ENCODE measurements around the gene RASGRF2. TPM values are rescaled to one million over a fixed set of nuclear protein-coding genes. Genes with fewer than 3 reads are reported as not detected.

Gene RASGRF2
- total RNA-seq, 4 donors from 2014 or later, result 13.0 to 45.9 (median 20.0) TPM

- ATAC-seq (ENCODE audit: low FRiP score) (no peak), DNase-seq (ENCODE audit: low spot score) (no peak)
- no peak for TF ChIP-seq CTCF (IDR thresholded peaks at IDR 0.05)
These were observed 223.9 kb downstream of the RASGRF2 start for GRCh38 chr5:81183811-81184748.

GRCh38 chr5:81184749-81185110 lies 224.6 kb downstream of the RASGRF2 start:
- no peak for TF ChIP-seq CTCF (IDR thresholded peaks at IDR 0.05)
- DNase-seq (ENCODE audit: low spot score) (no peak), ATAC-seq (ENCODE audit: low FRiP score) (no peak)

- TF ChIP-seq CTCF (IDR thresholded peaks at IDR 0.05), result no peak
- no peak for ATAC-seq (ENCODE audit: low FRiP score)
- DNase-seq (ENCODE audit: low spot score), result no peak
These were observed 227.7 kb downstream of the RASGRF2 start for GRCh38 chr5:81187885-81188284.

- no peak for TF ChIP-seq CTCF (IDR thresholded peaks at IDR 0.05)
These were observed 228.8 kb downstream of the RASGRF2 start for GRCh38 chr5:81188962-81189361.

GRCh38 chr5:81189875-81190498 lies 229.8 kb downstream of the RASGRF2 start:
- no peak for ATAC-seq (ENCODE audit: low FRiP score)

More at GRCh38 chr5:81188962-81189361, 228.8 kb downstream of the RASGRF2 start:
- ATAC-seq (ENCODE audit: low FRiP score) (no peak), DNase-seq (ENCODE audit: low spot score) (no peak)

GRCh38 chr5:81191726-81192372 lies 231.7 kb downstream of the RASGRF2 start:
- TF ChIP-seq CTCF (IDR thresholded peaks at IDR 0.05), result no peak
- DNase-seq (ENCODE audit: low spot score) (no peak), ATAC-seq (ENCODE audit: low FRiP score) (no peak)

More at GRCh38 chr5:81189875-81190498, 229.8 kb downstream of the RASGRF2 start:
- TF ChIP-seq CTCF (IDR thresholded peaks at IDR 0.05), result no peak
- DNase-seq (ENCODE audit: low spot score), result no peak

All from omental fat pad (tissue), 4 donors.